Germinal center (tissue), 1 donor: Measurements from ENCODE around the gene TUBD1.
"Not testable (repeated sequence)": the region's sequence is repeated elsewhere in the genome, so short reads cannot be mapped to it uniquely, and the experiment has no call there.

Source experiments
- DNase-seq: peaks from one replicate; pipeline ENCODE4 v3.0.0; 2012; ENCODE audit warnings: mixed read lengths, low spot score

The TUBD1 gene

GRCh38 chr17:59844884-59845594 lies 47.7 kb downstream of the TUBD1 start:
- no peak for DNase-seq

- no peak for DNase-seq
These were observed 49.7 kb downstream of the TUBD1 start for GRCh38 chr17:59842901-59843652.

- DNase-seq, result not testable (repeated sequence)
These were observed 50.9 kb downstream of the TUBD1 start for GRCh38 chr17:59841882-59842263.

GRCh38 chr17:59841091-59841881 lies 51.5 kb downstream of the TUBD1 start:
- not testable (repeated sequence) for DNase-seq

GRCh38 chr17:59840329-59841090 lies 52.2 kb downstream of the TUBD1 start:
- DNase-seq, result no peak

GRCh38 chr17:59839651-59840328 lies 53.0 kb downstream of the TUBD1 start:
- DNase-seq, result no peak

GRCh38 chr17:59838052-59838916 lies 54.5 kb downstream of the TUBD1 start:
- DNase-seq, result no peak

- DNase-seq, result peak; percentile 76
These were observed 55.3 kb downstream of the TUBD1 start for GRCh38 chr17:59837308-59838051.

GRCh38 chr17:59832883-59833379 lies 59.8 kb downstream of the TUBD1 start:
- DNase-seq, result no peak

- DNase-seq, result no peak
These were observed 61.8 kb downstream of the TUBD1 start for GRCh38 chr17:59830846-59831486.

- no peak for DNase-seq
These were observed 62.6 kb downstream of the TUBD1 start for GRCh38 chr17:59830007-59830630.

GRCh38 chr17:59829217-59830006 lies 63.3 kb downstream of the TUBD1 start:
- DNase-seq, result peak; percentile 61

GRCh38 chr17:59828819-59829216 lies 63.9 kb downstream of the TUBD1 start:
- DNase-seq, result not testable (repeated sequence)

GRCh38 chr17:59828478-59828760 lies 64.3 kb downstream of the TUBD1 start:
- DNase-seq, result no peak

GRCh38 chr17:59827721-59828477 lies 64.8 kb downstream of the TUBD1 start:
- no peak for DNase-seq

- no peak for DNase-seq
These were observed 65.9 kb downstream of the TUBD1 start for GRCh38 chr17:59826706-59827453.
